HepG2 (cell line): ENCODE measurements around the gene RMI2. TPM values are rescaled to one million over a fixed set of nuclear protein-coding genes. Genes with fewer than 3 reads are reported as not detected.

Experiments
- HOXA5 ChIP-seq: sonication (generic); formaldehyde crosslinking; IDR thresholded peaks from 2 replicates; pipeline ENCODE4 v1.4.0; 2020; ENCODE audit warnings: missing genetic modification reagents
- KLF15 ChIP-seq: sonication (generic); formaldehyde crosslinking; IDR thresholded peaks from 2 replicates; pipeline ENCODE4 v1.8.1; 2023; ENCODE audit warnings: borderline replicate concordance, mild to moderate bottlenecking, inconsistent platforms, missing genetic modification reagents, mixed read lengths
- ZBTB8A ChIP-seq: sonication (generic); formaldehyde crosslinking; IDR thresholded peaks from 2 replicates; pipeline ENCODE4 v1.4.0; 2020; ENCODE audit warnings: mild to moderate bottlenecking, low read depth, missing genetic modification reagents, borderline replicate concordance
- ZNF432 ChIP-seq: sonication (generic); formaldehyde crosslinking; IDR thresholded peaks from 2 replicates; pipeline ENCODE4 v1.5.0; 2020; ENCODE audit warnings: missing genetic modification reagents, mild to moderate bottlenecking, borderline replicate concordance
- ZNF556 ChIP-seq: sonication (generic); formaldehyde crosslinking; IDR thresholded peaks from 2 replicates; pipeline ENCODE4 v1.4.0; 2020; ENCODE audit warnings: mild to moderate bottlenecking, missing genetic modification reagents, borderline replicate concordance
- polyA plus RNA-seq, 8 experiments: library from polyadenylated mRNA; depleted of rRNA in 3 of 8; stranded (reverse) in 7 of 8; unstranded in 1 of 8; fragments of >200 nt; fragmentation: Illumina TruSeq in 4 of 8; extraction: Trizol in 4 of 8; gene quantifications; 2 replicates each; pipeline versions ENCODE4 v1.2.1 to v1.2.3, GENCODE V29; 2011 to 2016; ENCODE audit warnings: low read depth in 4 of 8, missing spikeins in 1 of 8, mixed read lengths in 1 of 8; ENCODE audit not compliant: insufficient read depth in 1 of 8
- total RNA-seq, 5 experiments: library from RNA; depleted of rRNA; stranded (reverse); fragments of >200 nt; fragmentation: Illumina TruSeq; extraction: Trizol; gene quantifications; 2 replicates each; pipeline ENCODE4 v1.2.3, GENCODE V29; 2016; ENCODE audit warnings: low read depth in 1 of 5
- TF ChIP-seq, protein P1 (sequence below): sonication (generic); formaldehyde crosslinking; IDR thresholded peaks from 2 replicates; pipeline ENCODE4 v1.4.0; 2020; ENCODE audit warnings: missing genetic modification reagents
- TF ChIP-seq, protein P2 (sequence below): sonication (generic); formaldehyde crosslinking; IDR thresholded peaks from 2 replicates; pipeline ENCODE4 v1.4.0; 2020; ENCODE audit warnings: missing genetic modification reagents, borderline replicate concordance
- TF ChIP-seq, protein P3 (sequence below): sonication (generic); formaldehyde crosslinking; IDR thresholded peaks from 2 replicates; pipeline ENCODE4 v1.4.0; 2020; ENCODE audit warnings: missing genetic modification reagents, borderline replicate concordance
- TF ChIP-seq, protein P4 (sequence below): IDR thresholded peaks from 2 replicates; pipeline ENCODE4 v1.6.1; 2016; ENCODE audit warnings: missing compliant biosample characterization, missing genetic modification reagents, borderline replicate concordance
- TF ChIP-seq, protein P5 (sequence below): IDR thresholded peaks from 2 replicates; pipeline ENCODE4 v1.6.1; 2018; ENCODE audit warnings: missing genetic modification reagents
- TF ChIP-seq, protein P6 (sequence below): sonication (generic); formaldehyde crosslinking; IDR thresholded peaks from 2 replicates; pipeline ENCODE4 v1.8.0; 2022; ENCODE audit warnings: missing genetic modification reagents, mild to moderate bottlenecking, borderline replicate concordance

Gene RMI2
- total and polyA plus RNA-seq, 2 of the 13 experiments (the other 11 are each of a cell fraction or from before 2014, with no cell fraction given): 24.5 to 55.7 TPM

DNA sequence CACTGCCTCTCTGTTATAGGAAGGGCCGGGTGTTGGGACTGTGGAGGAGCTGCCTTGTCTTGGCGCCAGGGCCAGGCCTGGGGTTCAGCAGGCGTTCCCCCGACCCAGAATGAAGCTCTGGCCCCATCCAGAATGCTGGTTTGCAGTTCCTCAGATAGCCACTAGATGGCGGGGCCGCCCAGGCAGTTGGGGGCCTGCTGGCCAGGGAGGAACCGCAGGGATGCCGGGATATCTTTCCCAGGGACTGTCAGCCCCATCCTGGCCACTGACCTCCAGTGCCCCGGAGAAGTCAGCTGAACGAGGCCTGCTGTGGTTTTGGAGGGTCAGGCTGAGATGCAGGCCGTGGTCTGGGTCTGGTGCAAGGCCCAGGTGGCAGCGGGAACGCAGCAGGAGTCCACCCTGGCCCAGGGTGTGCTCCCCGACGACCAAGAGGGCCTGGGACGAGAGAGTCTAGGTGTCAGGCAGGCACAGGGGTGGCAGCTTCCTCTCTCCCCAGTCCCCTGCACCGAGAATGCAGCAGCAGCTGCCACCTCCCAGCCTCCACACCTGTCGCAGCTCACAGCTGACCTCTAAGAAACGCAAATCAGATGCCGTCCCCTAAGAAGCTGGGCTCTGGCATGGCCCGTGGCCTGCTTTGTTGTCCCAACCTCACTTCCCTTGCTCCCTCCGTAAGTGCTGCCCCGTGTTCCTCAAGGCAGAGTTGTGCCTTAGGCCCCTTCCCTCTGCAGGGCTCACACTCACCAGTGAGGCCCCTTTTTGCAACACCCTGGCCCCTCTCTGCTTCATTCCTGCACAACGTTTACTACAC lies 51.2 kb downstream of the RMI2 start (continued):
- TF ChIP-seq, protein P1, sequence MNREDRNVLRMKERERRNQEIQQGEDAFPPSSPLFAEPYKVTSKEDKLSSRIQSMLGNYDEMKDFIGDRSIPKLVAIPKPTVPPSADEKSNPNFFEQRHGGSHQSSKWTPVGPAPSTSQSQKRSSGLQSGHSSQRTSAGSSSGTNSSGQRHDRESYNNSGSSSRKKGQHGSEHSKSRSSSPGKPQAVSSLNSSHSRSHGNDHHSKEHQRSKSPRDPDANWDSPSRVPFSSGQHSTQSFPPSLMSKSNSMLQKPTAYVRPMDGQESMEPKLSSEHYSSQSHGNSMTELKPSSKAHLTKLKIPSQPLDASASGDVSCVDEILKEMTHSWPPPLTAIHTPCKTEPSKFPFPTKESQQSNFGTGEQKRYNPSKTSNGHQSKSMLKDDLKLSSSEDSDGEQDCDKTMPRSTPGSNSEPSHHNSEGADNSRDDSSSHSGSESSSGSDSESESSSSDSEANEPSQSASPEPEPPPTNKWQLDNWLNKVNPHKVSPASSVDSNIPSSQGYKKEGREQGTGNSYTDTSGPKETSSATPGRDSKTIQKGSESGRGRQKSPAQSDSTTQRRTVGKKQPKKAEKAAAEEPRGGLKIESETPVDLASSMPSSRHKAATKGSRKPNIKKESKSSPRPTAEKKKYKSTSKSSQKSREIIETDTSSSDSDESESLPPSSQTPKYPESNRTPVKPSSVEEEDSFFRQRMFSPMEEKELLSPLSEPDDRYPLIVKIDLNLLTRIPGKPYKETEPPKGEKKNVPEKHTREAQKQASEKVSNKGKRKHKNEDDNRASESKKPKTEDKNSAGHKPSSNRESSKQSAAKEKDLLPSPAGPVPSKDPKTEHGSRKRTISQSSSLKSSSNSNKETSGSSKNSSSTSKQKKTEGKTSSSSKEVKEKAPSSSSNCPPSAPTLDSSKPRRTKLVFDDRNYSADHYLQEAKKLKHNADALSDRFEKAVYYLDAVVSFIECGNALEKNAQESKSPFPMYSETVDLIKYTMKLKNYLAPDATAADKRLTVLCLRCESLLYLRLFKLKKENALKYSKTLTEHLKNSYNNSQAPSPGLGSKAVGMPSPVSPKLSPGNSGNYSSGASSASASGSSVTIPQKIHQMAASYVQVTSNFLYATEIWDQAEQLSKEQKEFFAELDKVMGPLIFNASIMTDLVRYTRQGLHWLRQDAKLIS (CRISPR knock-in tag): no peak
- TF ChIP-seq KLF15 (CRISPR knock-in tag): peak; percentile 17; the same call in 1 of the 2 replicates
- no peak for TF ChIP-seq ZBTB8A
- TF ChIP-seq, protein P2, sequence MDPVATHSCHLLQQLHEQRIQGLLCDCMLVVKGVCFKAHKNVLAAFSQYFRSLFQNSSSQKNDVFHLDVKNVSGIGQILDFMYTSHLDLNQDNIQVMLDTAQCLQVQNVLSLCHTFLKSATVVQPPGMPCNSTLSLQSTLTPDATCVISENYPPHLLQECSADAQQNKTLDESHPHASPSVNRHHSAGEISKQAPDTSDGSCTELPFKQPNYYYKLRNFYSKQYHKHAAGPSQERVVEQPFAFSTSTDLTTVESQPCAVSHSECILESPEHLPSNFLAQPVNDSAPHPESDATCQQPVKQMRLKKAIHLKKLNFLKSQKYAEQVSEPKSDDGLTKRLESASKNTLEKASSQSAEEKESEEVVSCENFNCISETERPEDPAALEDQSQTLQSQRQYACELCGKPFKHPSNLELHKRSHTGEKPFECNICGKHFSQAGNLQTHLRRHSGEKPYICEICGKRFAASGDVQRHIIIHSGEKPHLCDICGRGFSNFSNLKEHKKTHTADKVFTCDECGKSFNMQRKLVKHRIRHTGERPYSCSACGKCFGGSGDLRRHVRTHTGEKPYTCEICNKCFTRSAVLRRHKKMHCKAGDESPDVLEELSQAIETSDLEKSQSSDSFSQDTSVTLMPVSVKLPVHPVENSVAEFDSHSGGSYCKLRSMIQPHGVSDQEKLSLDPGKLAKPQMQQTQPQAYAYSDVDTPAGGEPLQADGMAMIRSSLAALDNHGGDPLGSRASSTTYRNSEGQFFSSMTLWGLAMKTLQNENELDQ: no peak
- TF ChIP-seq HOXA5 (CRISPR knock-in tag): peak; percentile 97
- TF ChIP-seq, protein P3, sequence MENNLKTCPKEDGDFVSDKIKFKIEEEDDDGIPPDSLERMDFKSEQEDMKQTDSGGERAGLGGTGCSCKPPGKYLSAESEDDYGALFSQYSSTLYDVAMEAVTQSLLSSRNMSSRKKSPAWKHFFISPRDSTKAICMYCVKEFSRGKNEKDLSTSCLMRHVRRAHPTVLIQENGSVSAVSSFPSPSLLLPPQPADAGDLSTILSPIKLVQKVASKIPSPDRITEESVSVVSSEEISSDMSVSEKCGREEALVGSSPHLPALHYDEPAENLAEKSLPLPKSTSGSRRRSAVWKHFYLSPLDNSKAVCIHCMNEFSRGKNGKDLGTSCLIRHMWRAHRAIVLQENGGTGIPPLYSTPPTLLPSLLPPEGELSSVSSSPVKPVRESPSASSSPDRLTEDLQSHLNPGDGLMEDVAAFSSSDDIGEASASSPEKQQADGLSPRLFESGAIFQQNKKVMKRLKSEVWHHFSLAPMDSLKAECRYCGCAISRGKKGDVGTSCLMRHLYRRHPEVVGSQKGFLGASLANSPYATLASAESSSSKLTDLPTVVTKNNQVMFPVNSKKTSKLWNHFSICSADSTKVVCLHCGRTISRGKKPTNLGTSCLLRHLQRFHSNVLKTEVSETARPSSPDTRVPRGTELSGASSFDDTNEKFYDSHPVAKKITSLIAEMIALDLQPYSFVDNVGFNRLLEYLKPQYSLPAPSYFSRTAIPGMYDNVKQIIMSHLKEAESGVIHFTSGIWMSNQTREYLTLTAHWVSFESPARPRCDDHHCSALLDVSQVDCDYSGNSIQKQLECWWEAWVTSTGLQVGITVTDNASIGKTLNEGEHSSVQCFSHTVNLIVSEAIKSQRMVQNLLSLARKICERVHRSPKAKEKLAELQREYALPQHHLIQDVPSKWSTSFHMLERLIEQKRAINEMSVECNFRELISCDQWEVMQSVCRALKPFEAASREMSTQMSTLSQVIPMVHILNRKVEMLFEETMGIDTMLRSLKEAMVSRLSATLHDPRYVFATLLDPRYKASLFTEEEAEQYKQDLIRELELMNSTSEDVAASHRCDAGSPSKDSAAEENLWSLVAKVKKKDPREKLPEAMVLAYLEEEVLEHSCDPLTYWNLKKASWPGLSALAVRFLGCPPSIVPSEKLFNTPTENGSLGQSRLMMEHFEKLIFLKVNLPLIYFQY (CRISPR knock-in tag): peak; percentile 37; the same call in 1 of the 2 replicates
- TF ChIP-seq, protein P4, sequence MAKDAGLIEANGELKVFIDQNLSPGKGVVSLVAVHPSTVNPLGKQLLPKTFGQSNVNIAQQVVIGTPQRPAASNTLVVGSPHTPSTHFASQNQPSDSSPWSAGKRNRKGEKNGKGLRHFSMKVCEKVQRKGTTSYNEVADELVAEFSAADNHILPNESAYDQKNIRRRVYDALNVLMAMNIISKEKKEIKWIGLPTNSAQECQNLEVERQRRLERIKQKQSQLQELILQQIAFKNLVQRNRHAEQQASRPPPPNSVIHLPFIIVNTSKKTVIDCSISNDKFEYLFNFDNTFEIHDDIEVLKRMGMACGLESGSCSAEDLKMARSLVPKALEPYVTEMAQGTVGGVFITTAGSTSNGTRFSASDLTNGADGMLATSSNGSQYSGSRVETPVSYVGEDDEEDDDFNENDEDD (CRISPR knock-in tag): peak; percentile 48; the same call in 1 of the 2 replicates
- TF ChIP-seq, protein P5, sequence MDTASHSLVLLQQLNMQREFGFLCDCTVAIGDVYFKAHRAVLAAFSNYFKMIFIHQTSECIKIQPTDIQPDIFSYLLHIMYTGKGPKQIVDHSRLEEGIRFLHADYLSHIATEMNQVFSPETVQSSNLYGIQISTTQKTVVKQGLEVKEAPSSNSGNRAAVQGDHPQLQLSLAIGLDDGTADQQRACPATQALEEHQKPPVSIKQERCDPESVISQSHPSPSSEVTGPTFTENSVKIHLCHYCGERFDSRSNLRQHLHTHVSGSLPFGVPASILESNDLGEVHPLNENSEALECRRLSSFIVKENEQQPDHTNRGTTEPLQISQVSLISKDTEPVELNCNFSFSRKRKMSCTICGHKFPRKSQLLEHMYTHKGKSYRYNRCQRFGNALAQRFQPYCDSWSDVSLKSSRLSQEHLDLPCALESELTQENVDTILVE (CRISPR knock-in tag): peak; percentile 94; the same call in 1 of the 2 replicates
- no peak for TF ChIP-seq ZNF432
- peak; percentile 87; the same call in 1 of the 2 replicates for TF ChIP-seq ZNF556 (CRISPR knock-in tag)
- TF ChIP-seq, protein P6, sequence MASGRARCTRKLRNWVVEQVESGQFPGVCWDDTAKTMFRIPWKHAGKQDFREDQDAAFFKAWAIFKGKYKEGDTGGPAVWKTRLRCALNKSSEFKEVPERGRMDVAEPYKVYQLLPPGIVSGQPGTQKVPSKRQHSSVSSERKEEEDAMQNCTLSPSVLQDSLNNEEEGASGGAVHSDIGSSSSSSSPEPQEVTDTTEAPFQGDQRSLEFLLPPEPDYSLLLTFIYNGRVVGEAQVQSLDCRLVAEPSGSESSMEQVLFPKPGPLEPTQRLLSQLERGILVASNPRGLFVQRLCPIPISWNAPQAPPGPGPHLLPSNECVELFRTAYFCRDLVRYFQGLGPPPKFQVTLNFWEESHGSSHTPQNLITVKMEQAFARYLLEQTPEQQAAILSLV (CRISPR knock-in tag): peak; percentile 44; the same call in 1 of the 2 replicates
